H9 (cell line): ENCODE measurements around the gene MAD2L1. TPM values are rescaled to one million over a fixed set of nuclear protein-coding genes. Genes with fewer than 3 reads are reported as not detected.

Source experiments
- DNase-seq: peaks from one replicate; pipeline ENCODE4 v3.0.0-alpha.2; 2017
- H2AFZ ChIP-seq: one replicate; pipeline ENCODE4 v1.6.1; 2013; ENCODE audit warnings: mild to moderate bottlenecking, low read length, control low read depth, moderate library complexity
- H2AK5ac ChIP-seq: 2 replicates; pipeline ENCODE4 v1.6.1; 2013; ENCODE audit warnings: low read length, control low read depth, mixed read lengths; ENCODE audit not compliant: insufficient read length
- H2BK120ac ChIP-seq: one replicate; pipeline ENCODE4 v1.6.1; 2013; ENCODE audit warnings: low read depth, mild to moderate bottlenecking, low read length, control low read depth, inconsistent platforms; ENCODE audit not compliant: poor library complexity, severe bottlenecking
- H2BK12ac ChIP-seq: 2 replicates; pipeline ENCODE4 v1.6.1; 2013; ENCODE audit warnings: low read length, control low read depth, mixed read lengths, low read depth; ENCODE audit not compliant: insufficient read length
- H2BK15ac ChIP-seq: 2 replicates; pipeline ENCODE4 v1.6.1; 2013; ENCODE audit warnings: low read depth, low read length, control low read depth
- H2BK20ac ChIP-seq: one replicate; pipeline ENCODE4 v1.6.1; 2013; ENCODE audit warnings: low read depth, mild to moderate bottlenecking, low read length, control low read depth, inconsistent platforms; ENCODE audit not compliant: poor library complexity, severe bottlenecking
- H2BK5ac ChIP-seq: 2 replicates; pipeline ENCODE4 v1.6.1; 2013; ENCODE audit warnings: low read length, control low read depth, mixed read lengths; ENCODE audit not compliant: insufficient read length
- H3K14ac ChIP-seq: 2 replicates; pipeline ENCODE4 v1.6.1; 2013; ENCODE audit warnings: low read length, control low read depth; ENCODE audit not compliant: insufficient read depth
- H3K18ac ChIP-seq: 2 replicates; pipeline ENCODE4 v1.6.1; 2013; ENCODE audit warnings: low read depth, mild to moderate bottlenecking, mixed read lengths, low read length, control low read depth; ENCODE audit not compliant: insufficient read length
- H3K23ac ChIP-seq: 2 replicates; pipeline ENCODE4 v1.6.1; 2013; ENCODE audit warnings: low read length, control low read depth, mixed read lengths, low read depth; ENCODE audit not compliant: insufficient read length
- H3K23me2 ChIP-seq: 2 replicates; pipeline ENCODE4 v1.6.1; 2013; ENCODE audit warnings: low read depth, mild to moderate bottlenecking, mixed read lengths, low read length, control low read depth; ENCODE audit not compliant: insufficient read length, poor library complexity, severe bottlenecking
- H3K27ac ChIP-seq: 2 replicates; pipeline ENCODE4 v1.5.1; 2013; ENCODE audit warnings: low read length, control low read depth, mixed read lengths, low read depth; ENCODE audit not compliant: insufficient read length
- H3K27me3 ChIP-seq: 2 replicates; pipeline ENCODE4 v1.6.1; 2013; ENCODE audit warnings: low read length, control low read depth, inconsistent platforms; ENCODE audit not compliant: insufficient read depth
- H3K4ac ChIP-seq: 2 replicates; pipeline ENCODE4 v1.6.1; 2013; ENCODE audit warnings: low read depth, mild to moderate bottlenecking, control low read depth, inconsistent platforms, low read length, moderate library complexity
- H3K4me1 ChIP-seq: 2 replicates; pipeline ENCODE4 v1.6.1; 2013; ENCODE audit warnings: low read length, control low read depth, inconsistent platforms; ENCODE audit not compliant: insufficient read depth
- H3K4me2 ChIP-seq: 2 replicates; pipeline ENCODE4 v1.6.1; 2013; ENCODE audit warnings: low read length, control low read depth, mixed read lengths; ENCODE audit not compliant: insufficient read length, insufficient read depth
- H3K56ac ChIP-seq: 2 replicates; pipeline ENCODE4 v1.6.1; 2013; ENCODE audit warnings: low read depth, mild to moderate bottlenecking, mixed read lengths, low read length, control low read depth; ENCODE audit not compliant: insufficient read length
- H3K79me1 ChIP-seq: 2 replicates; pipeline ENCODE4 v1.6.1; 2013; ENCODE audit warnings: low read depth, mild to moderate bottlenecking, moderate library complexity, low read length, control low read depth, inconsistent platforms; ENCODE audit not compliant: insufficient read depth, poor library complexity, severe bottlenecking
- H3K79me2 ChIP-seq: 2 replicates; pipeline ENCODE4 v1.6.1; 2013; ENCODE audit warnings: low read length, control low read depth, inconsistent platforms; ENCODE audit not compliant: insufficient read depth
- H3K9ac ChIP-seq: 2 replicates; pipeline ENCODE4 v1.6.1; 2013; ENCODE audit warnings: low read length, control low read depth, mixed read lengths; ENCODE audit not compliant: insufficient read length; ENCODE audit errors: extremely low read depth
- H3K9me3 ChIP-seq: one replicate; pipeline ENCODE4 v1.6.1; 2013; ENCODE audit warnings: low read depth, low read length, inconsistent platforms; ENCODE audit not compliant: control insufficient read depth
- H3T11ph ChIP-seq: one replicate; pipeline ENCODE4 v1.6.1; 2013; ENCODE audit warnings: mild to moderate bottlenecking, low read length, control low read depth, inconsistent platforms
- H4K20me1 ChIP-seq: one replicate; pipeline ENCODE4 v1.6.1; 2013; ENCODE audit not compliant: control insufficient read depth, insufficient read length, insufficient read depth
- H4K5ac ChIP-seq: 2 replicates; pipeline ENCODE4 v1.6.1; 2013; ENCODE audit warnings: low read depth, mild to moderate bottlenecking, mixed read lengths, low read length, control low read depth; ENCODE audit not compliant: insufficient read length
- H4K8ac ChIP-seq: replicated peaks from 2 replicates; pipeline ENCODE4 v1.6.1; 2013; ENCODE audit warnings: low read length, control low read depth, mixed read lengths, low read depth; ENCODE audit not compliant: insufficient read length
- H4K91ac ChIP-seq: 2 replicates; pipeline ENCODE4 v1.6.1; 2013; ENCODE audit warnings: low read depth, mild to moderate bottlenecking, moderate library complexity, mixed read lengths, low read length, control low read depth; ENCODE audit not compliant: insufficient read length
- H3K27ac Mint-ChIP-seq, 3 experiments: 2 replicates in 2 of 3; 3 replicates in 1 of 3; pipeline ENCODE4 v1.8.0; 2020 to 2021; ENCODE audit warnings: mixed read lengths in 3 of 3, mild to moderate bottlenecking in 1 of 3, moderate library complexity in 1 of 3
- H3K27me3 Mint-ChIP-seq: 2 replicates; pipeline ENCODE4 v1.8.0; 2021; ENCODE audit warnings: low read depth, mild to moderate bottlenecking, moderate library complexity, mixed read lengths
- H3K36me3 Mint-ChIP-seq, 3 experiments: 2 replicates in 2 of 3; 3 replicates in 1 of 3; pipeline ENCODE4 v1.8.0; 2020 to 2021; ENCODE audit warnings: low read depth in 3 of 3, mixed read lengths in 3 of 3; ENCODE audit not compliant: insufficient read depth in 1 of 3
- H3K4me1 Mint-ChIP-seq, 2 experiments: 2 replicates each; pipeline ENCODE4 v1.8.0; 2020; ENCODE audit warnings: mixed read lengths in 2 of 2
- H3K4me3 Mint-ChIP-seq, 2 experiments: 2 replicates in 1 of 2; 3 replicates in 1 of 2; pipeline ENCODE4 v1.8.0; 2020 to 2021; ENCODE audit warnings: mild to moderate bottlenecking in 2 of 2, mixed read lengths in 2 of 2, moderate library complexity in 1 of 2
- H3K9me3 Mint-ChIP-seq, 2 experiments: 2 replicates in 1 of 2; 3 replicates in 1 of 2; pipeline ENCODE4 v1.8.0; 2020; ENCODE audit warnings: mild to moderate bottlenecking in 2 of 2, mixed read lengths in 2 of 2, moderate library complexity in 1 of 2
- WGBS: extraction: QIAGEN DNeasy Blood & Tissue Kit; methylation state at CpG from one replicate; pipeline ENCODE4 v1.1.7; 2013; ENCODE audit warnings: missing lambda C conversion rate, low lambda C conversion rate, mixed read lengths; ENCODE audit not compliant: insufficient read length; ENCODE audit errors: extremely low coverage; 5-methylcytosine and 5-hydroxymethylcytosine counted together
- total RNA-seq: library from RNA; stranded (reverse); gene quantifications from 2 replicates; pipeline ENCODE4 v1.2.1, GENCODE V29; 2021
- TF ChIP-seq, protein P1 (sequence below): fragments of 200-600 bp; sonication (generic); conservative IDR thresholded peaks from 3 replicates; pipeline ENCODE4 v1.8.0; 2021; ENCODE audit warnings: antibody characterized with exemption, mild to moderate bottlenecking

MAD2L1 gene
- total RNA-seq, 1 experiment from 2014 or later: 87.2 TPM

DNA sequence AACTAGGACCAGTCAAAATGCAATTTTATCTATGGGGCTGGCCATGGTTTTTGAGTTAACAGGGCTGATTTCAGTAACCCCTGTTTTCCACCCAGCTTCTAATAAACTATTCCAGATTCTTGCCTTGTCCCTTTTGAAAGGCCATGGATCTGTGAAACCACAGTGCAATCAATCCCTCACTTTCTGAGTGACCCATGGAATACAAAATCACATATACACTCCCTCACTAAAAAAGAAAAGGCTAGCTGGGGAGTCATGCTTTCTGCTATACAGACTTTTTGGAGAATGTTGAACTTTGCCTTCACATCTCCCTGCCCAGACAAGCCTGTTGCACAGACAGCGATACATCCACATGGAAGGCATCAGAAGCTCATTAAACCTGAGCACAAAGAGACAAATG lies 47.9 kb downstream of the MAD2L1 start:
- Mint-ChIP-seq H3K27ac (no peak overlapping the region), H3K36me3 (peaks cover 0 to 9% (median 3%) of the 10 kb centered on the region in 3 experiments; a peak in 3 of 7 replicates), H3K9me3 (peaks cover 3 to 8% of the 10 kb centered on the region in 2 experiments; a peak in 4 of 5 replicates), H3K4me3 (no peak overlapping the region), H3K4me1 (no peaks in the 10 kb centered on the region), H3K27me3 (peaks cover 15% of the 10 kb centered on the region)
- Histone ChIP-seq H4K8ac (no peak overlapping the region), H3K56ac (no peak overlapping the region), H2AK5ac (no peak overlapping the region), H2BK120ac (no peak overlapping the region), H3K9ac (no peak overlapping the region), H3K18ac (no peak overlapping the region), H3K27me3 (no peaks in the 10 kb centered on the region), H3K14ac (no peak overlapping the region), H3K23me2 (no peaks in the 10 kb centered on the region), H3K4ac (no peak overlapping the region), H4K20me1 (no peaks in the 10 kb centered on the region), H3K27ac (no peak overlapping the region), H3K23ac (no peak overlapping the region), H2AFZ (no peak overlapping the region), H2BK12ac (no peak overlapping the region), H2BK15ac (no peak overlapping the region), H2BK5ac (no peak overlapping the region), H3K4me2 (no peak overlapping the region), H4K91ac (no peak overlapping the region), H3T11ph (no peak overlapping the region), H4K5ac (no peak overlapping the region), H3K4me1 (no peaks in the 10 kb centered on the region), H3K79me2 (no peaks in the 10 kb centered on the region), H3K9me3 (no peaks in the 10 kb centered on the region), H3K79me1 (no peaks in the 10 kb centered on the region), H2BK20ac (no peak overlapping the region)
- TF ChIP-seq, protein P1, sequence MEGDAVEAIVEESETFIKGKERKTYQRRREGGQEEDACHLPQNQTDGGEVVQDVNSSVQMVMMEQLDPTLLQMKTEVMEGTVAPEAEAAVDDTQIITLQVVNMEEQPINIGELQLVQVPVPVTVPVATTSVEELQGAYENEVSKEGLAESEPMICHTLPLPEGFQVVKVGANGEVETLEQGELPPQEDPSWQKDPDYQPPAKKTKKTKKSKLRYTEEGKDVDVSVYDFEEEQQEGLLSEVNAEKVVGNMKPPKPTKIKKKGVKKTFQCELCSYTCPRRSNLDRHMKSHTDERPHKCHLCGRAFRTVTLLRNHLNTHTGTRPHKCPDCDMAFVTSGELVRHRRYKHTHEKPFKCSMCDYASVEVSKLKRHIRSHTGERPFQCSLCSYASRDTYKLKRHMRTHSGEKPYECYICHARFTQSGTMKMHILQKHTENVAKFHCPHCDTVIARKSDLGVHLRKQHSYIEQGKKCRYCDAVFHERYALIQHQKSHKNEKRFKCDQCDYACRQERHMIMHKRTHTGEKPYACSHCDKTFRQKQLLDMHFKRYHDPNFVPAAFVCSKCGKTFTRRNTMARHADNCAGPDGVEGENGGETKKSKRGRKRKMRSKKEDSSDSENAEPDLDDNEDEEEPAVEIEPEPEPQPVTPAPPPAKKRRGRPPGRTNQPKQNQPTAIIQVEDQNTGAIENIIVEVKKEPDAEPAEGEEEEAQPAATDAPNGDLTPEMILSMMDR: no peak
- no CpG with 5 or more reads among the region's 1 CpG for WGBS
- no peak for DNase-seq
